Gastroesophageal sphincter (tissue), 4 donors: ENCODE data around the gene TMTC2. TPM values are rescaled to one million over a fixed set of nuclear protein-coding genes. Genes with fewer than 3 reads are reported as not detected.

Experiments used
- ATAC-seq: fragments of 150-250 bp; one replicate; pipeline ENCODE4 v1.9.1; 2016; ENCODE audit warnings: mild to moderate bottlenecking, moderate library complexity
- H3K27ac ChIP-seq, 4 donors: fragments of 200-600 bp; sonication (generic) in 3 of 4; 1 replicate in 3 of 4; 2 replicates in 1 of 4; pipeline ENCODE4 v1.5.1; 2016 to 2019
- H3K27me3 ChIP-seq: fragments of 200-600 bp; sonication (generic); one replicate; pipeline ENCODE4 v1.5.1; 2019
- H3K36me3 ChIP-seq, 2 donors: fragments of 200-600 bp; sonication (generic); one replicate each; pipeline ENCODE4 v1.5.1; 2019; ENCODE audit warnings: control low read depth in 1 of 2
- H3K4me1 ChIP-seq, 3 donors: fragments of 200-600 bp; sonication (generic); 1 replicate in 2 of 3; 2 replicates in 1 of 3; pipeline ENCODE4 v1.5.1; 2016 to 2019; ENCODE audit warnings: control low read depth in 2 of 3
- H3K4me3 ChIP-seq, 2 donors: fragments of 200-600 bp; sonication (generic); one replicate each; pipeline ENCODE4 v1.5.1; 2019; ENCODE audit warnings: mild to moderate bottlenecking in 1 of 2, moderate library complexity in 1 of 2
- H3K9me3 ChIP-seq, 3 donors: fragments of 200-600 bp; sonication (generic); one replicate each; pipeline ENCODE4 v1.5.1; 2017 to 2019; ENCODE audit warnings: control low read depth in 2 of 3
- EP300 ChIP-seq: sonication (generic); formaldehyde crosslinking; IDR thresholded peaks from one replicate; pipeline ENCODE4 v1.6.1; 2017; ENCODE audit warnings: antibody characterized with exemption, mild to moderate bottlenecking
- POLR2A ChIP-seq, 2 donors: fragments of 450-650 bp; IDR thresholded peaks; one replicate each; pipeline ENCODE4 v1.6.1; 2017; ENCODE audit warnings: antibody characterized with exemption in 2 of 2, mild to moderate bottlenecking in 2 of 2, moderate library complexity in 1 of 2
- POLR2AphosphoS5 ChIP-seq: sonication (generic); formaldehyde crosslinking; IDR thresholded peaks from one replicate; pipeline ENCODE4 v1.6.1; 2017; ENCODE audit warnings: antibody characterized with exemption
- WGBS, 2 donors: methylation state at CpG; one replicate each; pipeline ENCODE4 v1.1.5; 2018; ENCODE audit warnings: low coverage in 1 of 2; 5-methylcytosine and 5-hydroxymethylcytosine counted together
- total RNA-seq, 4 donors: library from RNA; depleted of rRNA; stranded (reverse); fragments of >200 nt; gene quantifications; one replicate each; pipeline ENCODE4 v1.1.0, GENCODE V29; 2016
- TF ChIP-seq, protein P1 (sequence below), 4 experiments: fragments of 200-600 bp in 2 of 4; fragments of 450-650 bp in 2 of 4; sonication (generic) in 1 of 4; IDR thresholded peaks; one replicate each; pipeline ENCODE4 v1.5.1; 2017 to 2019; ENCODE audit warnings: antibody characterized with exemption in 4 of 4, mild to moderate bottlenecking in 2 of 4, moderate library complexity in 2 of 4

Gene TMTC2
- total RNA-seq, 4 donors from 2014 or later, result 7.4 to 21.8 (median 16.0) TPM

DNA sequence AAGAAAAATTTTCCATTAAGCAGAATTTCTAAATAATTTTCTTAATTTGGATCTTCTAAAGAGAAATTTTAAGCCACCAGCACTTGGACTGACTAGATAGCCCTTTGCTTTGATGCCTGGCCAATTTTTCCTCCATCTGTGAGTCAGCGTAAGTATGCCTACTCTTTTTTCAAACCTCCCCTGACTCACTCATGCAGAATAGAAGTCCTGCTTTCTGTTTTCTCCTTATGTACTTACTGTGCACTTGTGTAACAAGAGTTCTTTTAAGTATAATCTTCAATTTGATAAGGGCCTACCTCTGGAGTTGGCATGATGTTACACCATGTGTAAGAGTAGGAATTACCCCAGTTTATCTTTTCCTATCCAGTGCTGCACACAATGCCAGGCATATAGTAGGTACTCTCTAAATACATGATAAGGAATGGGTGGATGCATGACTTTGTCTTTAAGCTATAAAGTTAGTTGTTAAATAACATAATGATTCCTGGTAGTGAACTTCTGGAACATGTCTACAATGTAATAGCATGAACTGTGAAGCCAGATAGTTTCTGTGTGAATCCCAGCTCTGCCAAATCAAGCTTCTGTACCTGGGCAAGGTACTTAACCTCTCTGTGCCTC lies 329.6 kb downstream of the TMTC2 start:
- H3K27ac ChIP-seq, result peak overlapping the region in 3 of 4 donors; percentile 59 to 77 (median 60)
- TF ChIP-seq EP300 (no peak), POLR2AphosphoS5 (peak; percentile 74), POLR2A (IDR thresholded peaks at IDR 0.05) (no peak)
- TF ChIP-seq, protein P1, sequence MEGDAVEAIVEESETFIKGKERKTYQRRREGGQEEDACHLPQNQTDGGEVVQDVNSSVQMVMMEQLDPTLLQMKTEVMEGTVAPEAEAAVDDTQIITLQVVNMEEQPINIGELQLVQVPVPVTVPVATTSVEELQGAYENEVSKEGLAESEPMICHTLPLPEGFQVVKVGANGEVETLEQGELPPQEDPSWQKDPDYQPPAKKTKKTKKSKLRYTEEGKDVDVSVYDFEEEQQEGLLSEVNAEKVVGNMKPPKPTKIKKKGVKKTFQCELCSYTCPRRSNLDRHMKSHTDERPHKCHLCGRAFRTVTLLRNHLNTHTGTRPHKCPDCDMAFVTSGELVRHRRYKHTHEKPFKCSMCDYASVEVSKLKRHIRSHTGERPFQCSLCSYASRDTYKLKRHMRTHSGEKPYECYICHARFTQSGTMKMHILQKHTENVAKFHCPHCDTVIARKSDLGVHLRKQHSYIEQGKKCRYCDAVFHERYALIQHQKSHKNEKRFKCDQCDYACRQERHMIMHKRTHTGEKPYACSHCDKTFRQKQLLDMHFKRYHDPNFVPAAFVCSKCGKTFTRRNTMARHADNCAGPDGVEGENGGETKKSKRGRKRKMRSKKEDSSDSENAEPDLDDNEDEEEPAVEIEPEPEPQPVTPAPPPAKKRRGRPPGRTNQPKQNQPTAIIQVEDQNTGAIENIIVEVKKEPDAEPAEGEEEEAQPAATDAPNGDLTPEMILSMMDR (IDR thresholded peaks at IDR 0.05), result no peak
- WGBS, 2 donors, result 17% methylated on average over 1 of the region's 1 CpG; no CpG with 5 or more reads in 1 of the 2 donors

DNA sequence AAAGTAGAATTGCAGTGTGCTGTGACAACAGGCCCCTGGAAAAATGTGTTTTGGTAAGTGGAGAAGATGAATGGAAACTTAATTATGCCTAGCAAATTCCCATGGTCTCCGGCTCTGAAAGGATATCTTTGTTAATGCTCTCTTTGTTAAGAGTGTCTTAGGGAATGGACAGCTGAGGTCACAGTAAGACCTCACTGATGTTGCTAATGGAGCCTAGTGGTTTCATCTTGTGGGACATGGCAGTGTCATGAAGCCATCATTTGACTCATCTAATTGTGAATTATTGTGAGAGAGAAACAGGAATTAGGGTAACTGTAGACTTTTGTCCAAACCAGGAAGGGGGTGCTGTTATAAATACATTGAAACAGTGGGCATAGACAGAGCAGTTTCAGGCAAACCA lies 330.3 kb downstream of the TMTC2 start:
- ATAC-seq, result no peak
- Histone ChIP-seq H3K4me1 (peaks cover 0 to 26% (median 4%) of the 10 kb centered on the region in 3 donors), H3K9me3 (no peaks in the 10 kb centered on the region), H3K36me3 (no peaks in the 10 kb centered on the region), H3K4me3 (no peak overlapping the region), H3K27ac (peak overlapping the region in 1 of 4 donors; percentile 60), H3K27me3 (no peaks in the 10 kb centered on the region)
- TF ChIP-seq, protein P1 (IDR thresholded peaks at IDR 0.05), result no peak
- no peak for TF ChIP-seq EP300
- no peak for TF ChIP-seq POLR2A (IDR thresholded peaks at IDR 0.05)
- no peak for TF ChIP-seq POLR2AphosphoS5
- WGBS, 2 donors, result 0% methylated on average over 1 of the region's 1 CpG

More for the DNA sequence above, 329.6 kb downstream of the TMTC2 start:
- Histone ChIP-seq H3K4me3 (peak overlapping the region; percentile 41 to 65), H3K27me3 (no peaks in the 10 kb centered on the region), H3K9me3 (no peaks in the 10 kb centered on the region), H3K36me3 (no peaks in the 10 kb centered on the region), H3K4me1 (peaks cover 0 to 26% (median 4%) of the 10 kb centered on the region in 3 donors)
- peak; percentile 82 for ATAC-seq

DNA sequence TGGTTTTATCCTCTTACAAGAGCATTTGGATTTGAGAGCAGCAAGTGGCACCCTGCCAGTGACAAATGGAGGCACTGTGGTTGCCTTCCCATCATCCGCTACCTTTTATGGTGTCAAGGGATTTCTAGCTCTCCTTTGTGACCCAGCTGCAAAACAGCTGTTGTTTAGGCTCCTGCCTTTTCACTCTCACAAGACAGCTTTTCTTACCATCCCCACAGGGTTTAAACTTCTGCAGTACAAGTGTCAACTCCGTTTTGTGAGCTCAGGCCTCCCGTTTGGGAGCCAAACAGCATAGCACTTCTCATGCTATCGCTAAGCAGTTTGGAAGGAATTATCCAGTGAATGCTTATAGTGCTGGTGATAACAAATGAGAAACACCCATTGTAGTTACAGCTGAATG lies 331.4 kb downstream of the TMTC2 start:
- H3K4me3 ChIP-seq, result no peak overlapping the region
- no peaks in the 10 kb centered on the region for H3K36me3 ChIP-seq
- no peak for ATAC-seq
- 44 to 72% methylated on average over 2 to 4 of the region's 4 CpGs for WGBS, 2 donors
- peaks cover 0 to 26% (median 4%) of the 10 kb centered on the region in 3 donors for H3K4me1 ChIP-seq
- no peaks in the 10 kb centered on the region for H3K9me3 ChIP-seq
- no peaks in the 10 kb centered on the region for H3K27me3 ChIP-seq
- TF ChIP-seq EP300, result no peak
- no peak for TF ChIP-seq POLR2A (IDR thresholded peaks at IDR 0.05)
- TF ChIP-seq, protein P1 (IDR thresholded peaks at IDR 0.05), result no peak
- no peak for TF ChIP-seq POLR2AphosphoS5
- no peak overlapping the region for H3K27ac ChIP-seq

DNA sequence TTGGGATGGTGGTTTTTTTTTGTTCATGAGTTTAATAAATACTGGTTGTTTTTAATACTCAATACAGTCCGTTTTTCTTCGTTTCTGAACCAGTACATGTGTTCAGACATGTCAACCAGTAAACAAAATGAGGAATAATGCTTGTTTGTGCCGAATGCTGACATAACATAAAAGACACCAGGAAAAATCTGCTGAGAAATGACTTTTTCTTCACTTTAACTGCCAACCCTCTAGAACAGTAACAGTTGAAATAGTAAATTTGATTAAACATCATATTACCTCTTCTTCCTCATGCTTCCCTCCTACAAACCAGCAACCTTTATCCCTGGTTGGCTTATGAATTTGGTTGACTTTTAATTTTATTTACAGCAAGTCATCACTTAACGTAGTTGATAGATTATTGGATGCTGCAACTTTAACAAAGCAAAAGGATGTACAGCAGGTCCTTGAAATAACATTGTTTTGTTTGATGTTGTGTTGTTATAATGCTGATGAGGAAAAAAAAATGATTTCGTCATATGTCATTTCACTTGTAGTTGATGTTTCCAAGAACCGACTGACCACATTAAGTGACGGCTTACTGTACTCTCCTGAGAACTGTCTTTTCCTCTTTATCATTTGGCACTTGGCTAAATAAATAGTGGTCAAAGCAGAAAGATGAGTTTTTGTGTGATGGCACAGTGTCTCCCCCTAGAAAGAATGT lies 340.5 kb downstream of the TMTC2 start:
- no peaks in the 10 kb centered on the region for H3K36me3 ChIP-seq
- no peak for TF ChIP-seq POLR2A (IDR thresholded peaks at IDR 0.05)
- no peak for TF ChIP-seq POLR2AphosphoS5
- TF ChIP-seq EP300, result no peak
- TF ChIP-seq, protein P1 (IDR thresholded peaks at IDR 0.05), result no peak
- H3K27ac ChIP-seq, result no peak overlapping the region
- no peaks in the 10 kb centered on the region for H3K4me1 ChIP-seq
- no peak for ATAC-seq
- 75 to 81% methylated on average over 7 of the region's 7 CpGs for WGBS, 2 donors
- H3K27me3 ChIP-seq, result no peaks in the 10 kb centered on the region
- no peaks in the 10 kb centered on the region for H3K9me3 ChIP-seq
- no peak overlapping the region for H3K4me3 ChIP-seq
